ENCODE results near the gene SCAF8. TPM values are rescaled to one million over a fixed set of nuclear protein-coding genes. Genes with fewer than 3 reads are reported as not detected.

SCAF8 gene
- polyA plus RNA-seq, 1 of the 3 experiments (the other 2 are of a cell fraction), result 11.0 TPM

DNA sequence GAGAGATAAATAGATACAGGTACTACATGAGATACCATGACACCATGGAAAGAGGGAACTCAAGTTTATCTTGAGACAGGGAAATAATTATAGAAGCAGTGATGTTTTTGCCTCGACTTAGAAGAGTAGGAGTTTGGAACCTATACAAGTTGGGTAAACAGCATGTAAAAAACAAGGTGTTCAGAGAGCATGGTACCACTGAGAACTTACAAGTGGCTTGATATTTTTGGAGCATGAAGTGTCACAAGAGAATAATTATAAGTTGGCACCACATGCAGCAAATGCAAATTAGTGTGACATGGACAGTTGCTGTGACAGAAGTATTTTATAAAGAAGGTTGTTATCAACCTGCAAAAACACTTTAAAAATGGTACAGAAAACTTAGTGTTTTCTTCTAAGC, 47.1 kb upstream of the SCAF8 start (continued):
- no peak for TF ChIP-seq USF2 (IDR thresholded peaks at IDR 0.05; ENCODE audit: borderline replicate concordance, low read depth, low read length)
- TF ChIP-seq MXI1 (IDR thresholded peaks at IDR 0.05; ENCODE audit: low read depth, low read length), result no peak
- TF ChIP-seq RFX5 (IDR thresholded peaks at IDR 0.05; ENCODE audit: low read length), result no peak
- TF ChIP-seq, protein P1, sequence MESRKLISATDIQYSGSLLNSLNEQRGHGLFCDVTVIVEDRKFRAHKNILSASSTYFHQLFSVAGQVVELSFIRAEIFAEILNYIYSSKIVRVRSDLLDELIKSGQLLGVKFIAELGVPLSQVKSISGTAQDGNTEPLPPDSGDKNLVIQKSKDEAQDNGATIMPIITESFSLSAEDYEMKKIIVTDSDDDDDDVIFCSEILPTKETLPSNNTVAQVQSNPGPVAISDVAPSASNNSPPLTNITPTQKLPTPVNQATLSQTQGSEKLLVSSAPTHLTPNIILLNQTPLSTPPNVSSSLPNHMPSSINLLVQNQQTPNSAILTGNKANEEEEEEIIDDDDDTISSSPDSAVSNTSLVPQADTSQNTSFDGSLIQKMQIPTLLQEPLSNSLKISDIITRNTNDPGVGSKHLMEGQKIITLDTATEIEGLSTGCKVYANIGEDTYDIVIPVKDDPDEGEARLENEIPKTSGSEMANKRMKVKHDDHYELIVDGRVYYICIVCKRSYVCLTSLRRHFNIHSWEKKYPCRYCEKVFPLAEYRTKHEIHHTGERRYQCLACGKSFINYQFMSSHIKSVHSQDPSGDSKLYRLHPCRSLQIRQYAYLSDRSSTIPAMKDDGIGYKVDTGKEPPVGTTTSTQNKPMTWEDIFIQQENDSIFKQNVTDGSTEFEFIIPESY (IDR thresholded peaks at IDR 0.05; ENCODE audit: borderline replicate concordance, low read depth), result no peak
- no peak for TF ChIP-seq MAX (IDR thresholded peaks at IDR 0.05; ENCODE audit: low read depth)
- no peak for TF ChIP-seq FOXJ3 (CRISPR knock-in tag; IDR thresholded peaks at IDR 0.05)

- H3K4me2 ChIP-seq, result no peak overlapping the region
- WGBS (ENCODE audit: low lambda C conversion rate), result 66% methylated on average over 5 of the region's 5 CpGs
- no peaks in the 10 kb centered on the region for H3K4me1 ChIP-seq (ENCODE audit: control insufficient read depth in 1 of 2, insufficient read depth in 2 of 2, low read depth in 1 of 2, low read length in 1 of 2)
- H3K9me2 ChIP-seq, result no peaks in the 10 kb centered on the region
- no peaks in the 10 kb centered on the region for H4K20me1 ChIP-seq (ENCODE audit: insufficient read depth)
- H2AFZ ChIP-seq (ENCODE audit: low read depth), result no peak overlapping the region
- H3K36me3 ChIP-seq (replicated peaks in 1 of 2; ENCODE audit: control insufficient read depth in 1 of 2, insufficient read depth in 2 of 2, low read length in 1 of 2), result no peaks in the 10 kb centered on the region
- H3K9ac ChIP-seq, result no peak overlapping the region
- H3F3A ChIP-seq (replicated peaks; ENCODE audit: insufficient read depth), result no peaks in the 10 kb centered on the region
- H3K79me2 ChIP-seq (ENCODE audit: insufficient read depth), result no peaks in the 10 kb centered on the region
- no peaks in the 10 kb centered on the region for H3K27me3 ChIP-seq (ENCODE audit: insufficient read depth)
- TF ChIP-seq POLR2AphosphoS5 (IDR thresholded peaks at IDR 0.05; ENCODE audit: low read depth, low read length), result no peak
- no peak for TF ChIP-seq MEF2A (IDR thresholded peaks at IDR 0.05; ENCODE audit: borderline replicate concordance, low read depth)
- TF ChIP-seq NFIC (IDR thresholded peaks at IDR 0.05; ENCODE audit: borderline replicate concordance), result no peak
- TF ChIP-seq USF2 (IDR thresholded peaks at IDR 0.05; ENCODE audit: borderline replicate concordance, low read depth, low read length), result no peak
- TF ChIP-seq GATA2 (CRISPR knock-in tag; IDR thresholded peaks at IDR 0.05), result no peak
- TF ChIP-seq, protein P2, sequence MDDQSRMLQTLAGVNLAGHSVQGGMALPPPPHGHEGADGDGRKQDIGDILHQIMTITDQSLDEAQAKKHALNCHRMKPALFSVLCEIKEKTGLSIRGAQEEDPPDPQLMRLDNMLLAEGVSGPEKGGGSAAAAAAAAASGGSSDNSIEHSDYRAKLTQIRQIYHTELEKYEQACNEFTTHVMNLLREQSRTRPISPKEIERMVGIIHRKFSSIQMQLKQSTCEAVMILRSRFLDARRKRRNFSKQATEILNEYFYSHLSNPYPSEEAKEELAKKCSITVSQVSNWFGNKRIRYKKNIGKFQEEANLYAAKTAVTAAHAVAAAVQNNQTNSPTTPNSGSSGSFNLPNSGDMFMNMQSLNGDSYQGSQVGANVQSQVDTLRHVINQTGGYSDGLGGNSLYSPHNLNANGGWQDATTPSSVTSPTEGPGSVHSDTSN (IDR thresholded peaks at IDR 0.05), result no peak
- no peak for TF ChIP-seq ELF1 (IDR thresholded peaks at IDR 0.05)
- H3K4me3 ChIP-seq (ENCODE audit: low read depth in 2 of 2, low read length in 1 of 2), result no peak overlapping the region
- no peak for DNase-seq
- POLR2A ChIA-PET, result no interaction called here
- CTCF ChIA-PET, result interaction anchor here (0.6 to 2.4 kb wide), 4 partner anchors 10 to 361 kb away, joined by 3 to 21 read pairs (median 4); no protein-coding TSS in a partner anchor
- H3K27ac ChIP-seq (ENCODE audit: low read depth in 2 of 2, low read length in 1 of 2), result no peak overlapping the region
- H3K9me3 ChIP-seq, result no peaks in the 10 kb centered on the region
Measured at GRCh38 chr6:154689493-154690255, 43.5 kb upstream of the SCAF8 start.

All from SK-N-SH (cell line).